Measurements from ENCODE around the gene MNT. TPM values are rescaled to one million over a fixed set of nuclear protein-coding genes. Genes with fewer than 3 reads are reported as not detected.
"Not testable (repeated sequence)": the region's sequence is repeated elsewhere in the genome, so short reads cannot be mapped to it uniquely, and the experiment has no call there.

The MNT gene
- total RNA-seq: 10 to 100 TPM; 24.2 to 31.1 TPM

- DNase-seq: peak; percentile 94
- peaks cover 52% of the 10 kb centered on the region for H3K4me1 Mint-ChIP-seq
Observed at GRCh38 chr17:2400877-2401425, at the start of gene MNT. TSS of gene MNT (minus strand) at chr17:2401060. CDS start at chr17:2400712, 348 bp downstream.

GRCh38 chr17:2450016-2450650, 49.3 kb upstream of the MNT start:
- Mint-ChIP-seq H3K9me3 (peaks cover 5% of the 10 kb centered on the region), H3K27me3 (no peaks in the 10 kb centered on the region), H3K27ac (no peak overlapping the region), H3K36me3 (ENCODE audit: low read depth) (peaks cover 11% of the 10 kb centered on the region), H3K4me1 (no peaks in the 10 kb centered on the region), H3K4me3 (no peak overlapping the region)
- DNase-seq: no peak
- ChIA-PET POLR2A (no interaction called here), CTCF (interaction anchor here (1.2 kb wide), 1 partner anchor 12 kb away, joined by 3 read pairs; no protein-coding TSS in a partner anchor)

More at GRCh38 chr17:2400877-2401425, at the start of gene MNT:
- Mint-ChIP-seq H3K36me3 (ENCODE audit: low read depth) (no peaks in the 10 kb centered on the region), H3K4me3 (peak within 1 kb of the TSS; percentile 88), H3K27me3 (no peaks in the 10 kb centered on the region), H3K27ac (peak within 1 kb of the TSS; percentile 100), H3K9me3 (no peaks in the 10 kb centered on the region)
- POLR2A ChIA-PET: interaction anchor here (1.0 to 1.3 kb wide), 2 partner anchors 8 to 18 kb away, joined by 6 to 7 read pairs; no protein-coding TSS in a partner anchor
- CTCF ChIA-PET: interaction anchor here (0.9 to 4.7 kb wide), 5 partner anchors 8 to 18 kb away, joined by 4 to 28 read pairs (median 6); no protein-coding TSS in a partner anchor

- Mint-ChIP-seq H3K4me1 (no peaks in the 10 kb centered on the region), H3K27me3 (no peaks in the 10 kb centered on the region), H3K9me3 (peaks cover 5% of the 10 kb centered on the region), H3K36me3 (ENCODE audit: low read depth) (peaks cover 12% of the 10 kb centered on the region), H3K4me3 (no peak overlapping the region), H3K27ac (no peak overlapping the region)
- ChIA-PET CTCF (interaction anchor here (1.1 to 1.2 kb wide), 2 partner anchors 9 to 11 kb away, joined by 3 read pairs; no protein-coding TSS in a partner anchor), POLR2A (no interaction called here)
- DNase-seq: no peak
Observed at GRCh38 chr17:2449486-2449885, 48.6 kb upstream of the MNT start.

- H3K36me3 Mint-ChIP-seq (ENCODE audit: low read depth); H3K9me3 Mint-ChIP-seq; CTCF ChIA-PET; H3K27ac Mint-ChIP-seq; H3K27me3 Mint-ChIP-seq; DNase-seq; H3K4me3 Mint-ChIP-seq; H3K4me1 Mint-ChIP-seq; POLR2A ChIA-PET: not testable (repeated sequence)
Observed at GRCh38 chr17:2447479-2447878, 46.6 kb upstream of the MNT start.

- ChIA-PET CTCF (no interaction called here), POLR2A (no interaction called here)
- Mint-ChIP-seq H3K36me3 (ENCODE audit: low read depth) (peaks cover 15% of the 10 kb centered on the region), H3K4me3 (no peak overlapping the region), H3K27me3 (no peaks in the 10 kb centered on the region), H3K27ac (no peak overlapping the region), H3K4me1 (no peaks in the 10 kb centered on the region), H3K9me3 (peaks cover 5% of the 10 kb centered on the region)
- DNase-seq: no peak
Observed at GRCh38 chr17:2445638-2446037, 44.8 kb upstream of the MNT start.

GRCh38 chr17:2444382-2444781, 43.5 kb upstream of the MNT start:
- Mint-ChIP-seq H3K36me3 (ENCODE audit: low read depth) (peaks cover 17% of the 10 kb centered on the region), H3K27ac (no peak overlapping the region), H3K4me3 (no peak overlapping the region), H3K4me1 (no peaks in the 10 kb centered on the region), H3K9me3 (peaks cover 5% of the 10 kb centered on the region), H3K27me3 (no peaks in the 10 kb centered on the region)
- ChIA-PET POLR2A (interaction anchor here (0.6 kb wide), 1 partner anchor 262 kb away, joined by 3 read pairs; no protein-coding TSS in a partner anchor), CTCF (interaction anchor here (0.5 to 0.8 kb wide), 2 partner anchors 28 to 103 kb away, joined by 3 read pairs; no protein-coding TSS in a partner anchor)
- no peak for DNase-seq

GRCh38 chr17:2442166-2442565, 41.3 kb upstream of the MNT start:
- Mint-ChIP-seq H3K4me1 (no peaks in the 10 kb centered on the region), H3K27ac (no peak overlapping the region), H3K9me3 (peaks cover 5% of the 10 kb centered on the region), H3K36me3 (ENCODE audit: low read depth) (peaks cover 27% of the 10 kb centered on the region), H3K4me3 (no peak overlapping the region), H3K27me3 (no peaks in the 10 kb centered on the region)
- CTCF ChIA-PET: no interaction called here
- POLR2A ChIA-PET: no interaction called here
- DNase-seq: no peak

- Mint-ChIP-seq H3K9me3 (peaks cover 2% of the 10 kb centered on the region), H3K27me3 (no peaks in the 10 kb centered on the region), H3K4me3 (no peak overlapping the region), H3K36me3 (ENCODE audit: low read depth) (peaks cover 26% of the 10 kb centered on the region), H3K4me1 (no peaks in the 10 kb centered on the region), H3K27ac (no peak overlapping the region)
- ChIA-PET CTCF (interaction anchor here (1.3 kb wide), 1 partner anchor 18 kb away, joined by 3 read pairs; no protein-coding TSS in a partner anchor), POLR2A (no interaction called here)
- DNase-seq: no peak
Observed at GRCh38 chr17:2440930-2441329, 40.1 kb upstream of the MNT start.

- POLR2A ChIA-PET, DNase-seq, H3K9me3 Mint-ChIP-seq, CTCF ChIA-PET, H3K27ac Mint-ChIP-seq, H3K4me1 Mint-ChIP-seq, H3K4me3 Mint-ChIP-seq, H3K27me3 Mint-ChIP-seq: not testable (repeated sequence)
- H3K36me3 Mint-ChIP-seq (ENCODE audit: low read depth): peaks cover 22% of the 10 kb centered on the region
Observed at GRCh38 chr17:2439997-2440396, 39.1 kb upstream of the MNT start.

- H3K27ac Mint-ChIP-seq: no peak overlapping the region
- H3K9me3 Mint-ChIP-seq: no peaks in the 10 kb centered on the region
- CTCF ChIA-PET: interaction anchor here (1.1 kb wide), 1 partner anchor 10 kb away, joined by 3 read pairs; no protein-coding TSS in a partner anchor
- DNase-seq: no peak
- H3K36me3 Mint-ChIP-seq (ENCODE audit: low read depth): peaks cover 22% of the 10 kb centered on the region
- no peaks in the 10 kb centered on the region for H3K4me1 Mint-ChIP-seq
- H3K4me3 Mint-ChIP-seq: no peak overlapping the region
- H3K27me3 Mint-ChIP-seq: no peaks in the 10 kb centered on the region
- POLR2A ChIA-PET: no interaction called here
Observed at GRCh38 chr17:2438823-2439222, 38.0 kb upstream of the MNT start.

- Mint-ChIP-seq H3K4me1 (no peaks in the 10 kb centered on the region), H3K36me3 (ENCODE audit: low read depth) (peaks cover 22% of the 10 kb centered on the region), H3K27me3 (no peaks in the 10 kb centered on the region), H3K9me3 (no peaks in the 10 kb centered on the region), H3K4me3 (no peak overlapping the region), H3K27ac (no peak overlapping the region)
- ChIA-PET CTCF (interaction anchor here (0.6 kb wide), 1 partner anchor 1848 kb away, joined by 6 read pairs; no protein-coding TSS in a partner anchor), POLR2A (no interaction called here)
- no peak for DNase-seq
Observed at GRCh38 chr17:2436316-2436905, 35.6 kb upstream of the MNT start.

- Mint-ChIP-seq H3K9me3 (no peaks in the 10 kb centered on the region), H3K27ac (no peak overlapping the region), H3K4me3 (no peak overlapping the region), H3K4me1 (no peaks in the 10 kb centered on the region), H3K36me3 (ENCODE audit: low read depth) (peaks cover 16% of the 10 kb centered on the region), H3K27me3 (no peaks in the 10 kb centered on the region)
- CTCF ChIA-PET: no interaction called here
- POLR2A ChIA-PET: no interaction called here
- no peak for DNase-seq
Observed at GRCh38 chr17:2435862-2436261, 35.0 kb upstream of the MNT start.

GRCh38 chr17:2435181-2435741, 34.4 kb upstream of the MNT start:
- DNase-seq: no peak
- peaks cover 14% of the 10 kb centered on the region for H3K36me3 Mint-ChIP-seq (ENCODE audit: low read depth)
- H3K27me3 Mint-ChIP-seq: no peaks in the 10 kb centered on the region
- ChIA-PET CTCF (interaction anchor here (1.6 kb wide), 1 partner anchor 53 kb away, joined by 6 read pairs; no protein-coding TSS in a partner anchor), POLR2A (no interaction called here)
- no peak overlapping the region for H3K4me3 Mint-ChIP-seq
- no peak overlapping the region for H3K27ac Mint-ChIP-seq
- H3K9me3 Mint-ChIP-seq: no peaks in the 10 kb centered on the region
- no peaks in the 10 kb centered on the region for H3K4me1 Mint-ChIP-seq

Data from activated CD4-positive, alpha-beta T cell treated with anti-CD3 and anti-CD28 coated beads, Interleukin-2, amount 10 ng/mL, durations not matched to agents 7 days and 5 days (primary cell).